GM12892 (cell line): ENCODE measurements around the gene ZNF827.

ENCODE experiments used
- POLR2A ChIP-seq: IDR thresholded peaks from 2 replicates; pipeline ENCODE4 v1.6.1; 2011; ENCODE audit warnings: low read depth, low read length, control low read depth
- POLR2AphosphoS5 ChIP-seq: IDR thresholded peaks from 2 replicates; pipeline ENCODE4 v1.6.1; 2011; ENCODE audit warnings: low read depth, low read length, control low read depth
- TAF1 ChIP-seq: IDR thresholded peaks from 2 replicates; pipeline ENCODE4 v1.6.1; 2011; ENCODE audit warnings: low read depth, mild to moderate bottlenecking, control low read depth, low read length, borderline replicate concordance

DNA sequence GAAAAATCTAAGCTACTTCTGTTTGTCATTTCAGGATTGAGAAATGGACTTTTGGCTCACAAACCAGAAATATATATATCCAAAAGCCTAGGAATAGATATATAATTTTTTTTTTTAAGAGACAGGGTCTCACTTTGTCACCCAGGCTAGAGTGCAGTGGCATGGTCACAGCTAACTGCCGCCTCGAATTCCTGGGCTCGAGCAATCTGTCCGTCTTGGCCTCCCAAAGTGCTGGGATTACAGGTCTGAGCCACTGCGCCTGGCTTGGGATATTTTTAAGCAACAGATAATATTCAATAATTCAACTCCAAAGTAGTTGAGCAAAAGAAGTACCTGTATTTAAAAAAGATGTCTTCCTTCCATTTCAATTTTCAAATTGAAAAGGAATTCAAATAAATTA lies 146.2 kb downstream of the ZNF827 start:
- TF ChIP-seq POLR2AphosphoS5 = no peak
- TF ChIP-seq POLR2A = no peak
- no peak for TF ChIP-seq TAF1
